Measurements from ENCODE around the gene ATP23. TPM values are rescaled to one million over a fixed set of nuclear protein-coding genes. Genes with fewer than 3 reads are reported as not detected.

The ATP23 gene, protein sequence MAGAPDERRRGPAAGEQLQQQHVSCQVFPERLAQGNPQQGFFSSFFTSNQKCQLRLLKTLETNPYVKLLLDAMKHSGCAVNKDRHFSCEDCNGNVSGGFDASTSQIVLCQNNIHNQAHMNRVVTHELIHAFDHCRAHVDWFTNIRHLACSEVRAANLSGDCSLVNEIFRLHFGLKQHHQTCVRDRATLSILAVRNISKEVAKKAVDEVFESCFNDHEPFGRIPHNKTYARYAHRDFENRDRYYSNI
- 6.6 and 9.1 TPM in 2 replicates for total RNA-seq

DNA sequence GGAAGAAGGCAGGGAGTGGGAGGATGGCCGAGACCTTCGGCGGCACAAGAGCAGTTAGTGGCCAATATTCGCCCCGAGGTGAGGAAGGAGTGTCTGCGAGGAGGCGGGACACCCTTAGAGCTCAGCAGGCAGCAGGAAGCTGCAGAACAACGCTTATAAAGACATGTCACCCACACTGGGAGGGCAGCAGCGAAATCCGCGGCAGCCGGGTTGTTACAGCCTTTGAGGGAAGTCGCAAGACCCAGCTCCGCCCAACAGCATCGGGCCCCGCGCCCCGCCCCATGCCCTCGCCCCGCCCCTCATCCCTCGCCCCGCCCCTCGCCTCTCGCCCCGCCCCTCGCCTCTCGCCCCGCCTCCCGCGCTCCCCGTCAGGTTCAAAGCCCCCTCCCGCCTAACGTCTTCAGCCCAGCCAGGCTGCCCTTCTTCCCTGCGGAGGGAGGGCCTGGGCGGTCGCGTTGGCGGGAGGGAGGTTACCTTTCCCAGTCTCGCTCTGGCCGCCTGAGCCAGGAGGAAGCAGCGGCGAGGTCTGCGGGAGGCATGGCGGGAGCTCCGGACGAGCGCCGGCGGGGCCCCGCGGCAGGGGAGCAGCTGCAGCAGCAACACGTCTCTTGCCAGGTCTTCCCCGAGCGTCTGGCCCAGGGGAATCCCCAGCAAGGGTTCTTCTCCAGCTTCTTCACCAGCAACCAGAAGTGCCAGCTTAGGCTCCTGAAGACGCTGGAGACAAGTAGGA lies at the start of gene ATP23:
ATP23 (plus strand) TSS at position 403 of the 730 bp plus-strand sequence; CDS start at position 538, 135 bp downstream.

Other genes starting within 250 kb of the ATP23 start
- gene OS9, start 247.4 kb upstream of the ATP23 start, total RNA-seq, result 164 and 240 TPM in 2 replicates
- under 0.01 and 0.09 TPM in 2 replicates for gene AGAP2, start 202.8 kb upstream of the ATP23 start, total RNA-seq
- 40.5 and 57.2 TPM in 2 replicates for gene TSPAN31, start 196.5 kb upstream of the ATP23 start, total RNA-seq
- gene CDK4, start 189.3 kb upstream of the ATP23 start, total RNA-seq, result 108 and 143 TPM in 2 replicates
- 3.0 and 3.2 TPM in 2 replicates for gene MARCHF9, start 186.5 kb upstream of the ATP23 start, total RNA-seq
- 0.38 and 0.54 TPM in 2 replicates for gene CYP27B1, start 174.5 kb upstream of the ATP23 start, total RNA-seq
- gene METTL1, start 169.5 kb upstream of the ATP23 start, total RNA-seq, result 3.9 and 5.7 TPM in 2 replicates
- 2.7 and 3.7 TPM in 2 replicates for gene EEF1AKMT3, start 169.0 kb upstream of the ATP23 start, total RNA-seq
- gene TSFM, start 158.8 kb upstream of the ATP23 start, total RNA-seq, result 18.1 and 18.8 TPM in 2 replicates
- 0.63 and 1.5 TPM in 2 replicates for gene AVIL, start 122.8 kb upstream of the ATP23 start, total RNA-seq
- 44.5 and 59.1 TPM in 2 replicates for gene CTDSP2, start 94.8 kb upstream of the ATP23 start, total RNA-seq